Duodenal mucosa (tissue), 2 donors: ENCODE measurements around the gene MAB21L4.

Source experiments
- H3K27ac ChIP-seq: one replicate; pipeline ENCODE4 v1.7.0; 2013; ENCODE audit warnings: low read depth, low read length
- H3K27me3 ChIP-seq, 2 donors: one replicate each; pipeline ENCODE4 v1.7.0; 2013; ENCODE audit warnings: low read length in 2 of 2, control low read depth in 1 of 2; ENCODE audit not compliant: insufficient read depth in 2 of 2, control insufficient read depth in 1 of 2
- H3K36me3 ChIP-seq, 2 donors: one replicate each; pipeline ENCODE4 v1.7.0; 2013; ENCODE audit warnings: low read length in 2 of 2, control low read depth in 1 of 2; ENCODE audit not compliant: insufficient read depth in 2 of 2, control insufficient read depth in 1 of 2
- H3K4me1 ChIP-seq, 2 donors: one replicate each; pipeline ENCODE4 v1.7.0; 2013; ENCODE audit warnings: low read length in 2 of 2, control low read depth in 1 of 2; ENCODE audit not compliant: insufficient read depth in 2 of 2, control insufficient read depth in 1 of 2
- H3K4me3 ChIP-seq, 2 donors: one replicate each; pipeline ENCODE4 v1.7.0; 2013; ENCODE audit warnings: low read length in 2 of 2, low read depth in 1 of 2
- H3K9ac ChIP-seq, 2 donors: one replicate each; pipeline ENCODE4 v1.7.0; 2013; ENCODE audit warnings: low read length in 2 of 2, low read depth in 1 of 2
- H3K9me3 ChIP-seq, 2 donors: one replicate each; pipeline ENCODE4 v1.7.0; 2013; ENCODE audit warnings: low read length in 2 of 2, control low read depth in 1 of 2; ENCODE audit not compliant: control insufficient read depth in 1 of 2

Gene MAB21L4

DNA sequence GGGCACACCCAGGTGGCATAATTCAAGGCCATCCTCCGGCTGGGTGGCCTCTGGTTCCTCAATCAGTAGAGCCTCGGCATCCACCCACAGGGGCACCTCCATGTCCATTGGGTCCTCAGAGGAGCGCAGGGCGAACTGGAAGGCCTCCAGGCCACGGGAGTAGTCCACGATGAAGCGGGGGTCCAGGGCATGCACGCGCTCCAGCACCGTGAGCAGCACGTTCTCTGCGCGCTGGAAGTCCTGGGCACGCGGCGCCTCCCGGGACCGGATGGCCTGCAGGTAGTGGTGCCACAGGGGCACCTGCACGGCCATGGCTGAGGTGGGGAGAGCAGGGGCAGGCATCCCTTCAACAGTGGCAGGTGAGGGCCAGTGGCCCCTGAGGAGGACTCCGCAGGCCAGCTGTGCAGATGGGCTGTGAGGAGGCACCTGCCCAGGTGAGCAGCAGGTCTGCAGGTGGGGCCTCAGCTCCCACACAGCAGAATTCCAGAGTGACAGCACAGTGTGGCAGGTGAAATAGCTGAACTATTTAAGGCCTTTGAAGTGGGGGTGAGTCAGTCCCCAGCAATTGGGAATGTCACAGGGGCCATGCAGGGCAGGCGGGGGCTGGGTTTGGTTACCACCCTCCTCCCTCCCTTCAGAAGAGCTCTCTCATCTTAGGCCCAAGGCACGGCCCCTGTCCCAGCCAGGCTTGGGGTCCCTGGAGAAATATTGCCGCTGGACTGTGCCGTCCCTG lies at the start of gene MAB21L4:
TSS of gene MAB21L4 (minus strand) at position 501 of the 733 bp plus-strand sequence. CDS start at position 342, 159 bp downstream.
- Histone ChIP-seq H3K4me3 (peak within 1 kb of the TSS; percentile 50 to 53), H3K9ac (peak within 1 kb of the TSS in 1 of 2 donors; percentile 26), H3K4me1 (peaks cover 32 to 49% of the 10 kb centered on the region in 2 donors), H3K27ac (no peak within 1 kb of the TSS), H3K9me3 (no peaks in the 10 kb centered on the region), H3K36me3 (no peaks in the 10 kb centered on the region), H3K27me3 (no peaks in the 10 kb centered on the region)

DNA sequence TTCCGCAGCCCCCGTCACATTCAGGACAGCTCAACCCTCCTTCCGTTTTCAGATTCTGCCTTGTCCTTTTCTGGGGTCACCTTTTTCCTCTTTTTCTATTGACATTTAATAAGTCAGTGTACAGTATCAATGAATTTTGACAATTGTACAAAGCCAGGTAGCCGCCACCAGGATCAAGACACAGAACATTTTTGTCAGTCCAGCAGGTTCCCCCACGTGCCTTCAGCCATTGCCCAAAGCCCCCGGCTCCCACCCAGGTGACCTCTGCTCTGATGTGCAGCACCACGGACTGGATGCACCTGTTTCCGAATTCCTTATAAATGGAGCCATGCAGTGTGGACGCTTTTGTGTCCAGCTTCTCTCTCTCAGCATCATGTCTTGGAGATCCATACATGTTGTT lies 40.1 kb upstream of the MAB21L4 start:
- Histone ChIP-seq H3K4me3 (no peak overlapping the region), H3K9me3 (no peaks in the 10 kb centered on the region), H3K36me3 (no peaks in the 10 kb centered on the region), H3K27ac (no peak overlapping the region), H3K9ac (no peak overlapping the region), H3K27me3 (no peaks in the 10 kb centered on the region), H3K4me1 (no peaks in the 10 kb centered on the region)

DNA sequence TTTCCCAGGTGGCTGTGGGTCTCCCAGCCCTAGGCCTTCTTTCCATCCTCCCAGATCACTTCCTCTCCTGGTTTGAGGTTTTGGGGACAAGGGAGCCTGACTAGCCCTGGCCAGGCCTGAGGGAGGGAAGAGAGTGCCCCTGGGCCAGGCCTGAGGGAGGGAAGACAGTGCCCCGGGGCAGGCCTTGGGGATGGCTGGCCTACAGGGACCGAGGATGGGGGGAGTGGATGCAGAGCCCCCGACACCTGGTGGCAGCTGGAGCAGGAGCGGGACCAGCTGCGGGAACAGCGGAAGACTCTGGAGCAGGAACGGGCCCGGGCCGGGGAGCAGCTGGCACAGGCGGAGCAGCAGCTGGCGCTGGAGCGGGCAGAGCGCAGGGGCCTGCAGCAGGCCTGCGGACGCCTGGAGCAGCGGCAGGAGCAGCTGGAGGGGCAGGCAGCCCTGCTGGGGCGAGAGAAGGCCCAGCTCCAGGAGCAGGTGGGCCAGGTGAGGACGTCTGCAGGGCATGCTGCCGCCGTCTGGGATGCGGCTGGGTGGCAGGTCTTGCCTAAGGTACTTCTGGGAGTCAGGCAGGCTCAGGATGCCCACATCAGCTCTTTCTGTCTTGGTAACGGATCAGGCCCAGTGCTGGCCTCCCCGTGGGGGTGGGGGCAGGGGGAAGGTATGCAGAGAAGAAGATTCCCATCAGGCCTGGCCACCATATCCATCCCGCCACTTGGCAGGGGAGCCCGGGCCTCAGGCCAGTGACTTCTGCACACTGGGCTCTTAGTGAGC lies 39.3 kb upstream of the MAB21L4 start:
- Histone ChIP-seq H3K9ac (no peak overlapping the region), H3K4me3 (no peak overlapping the region), H3K9me3 (no peaks in the 10 kb centered on the region), H3K27ac (no peak overlapping the region), H3K36me3 (no peaks in the 10 kb centered on the region), H3K27me3 (no peaks in the 10 kb centered on the region), H3K4me1 (no peaks in the 10 kb centered on the region)

DNA sequence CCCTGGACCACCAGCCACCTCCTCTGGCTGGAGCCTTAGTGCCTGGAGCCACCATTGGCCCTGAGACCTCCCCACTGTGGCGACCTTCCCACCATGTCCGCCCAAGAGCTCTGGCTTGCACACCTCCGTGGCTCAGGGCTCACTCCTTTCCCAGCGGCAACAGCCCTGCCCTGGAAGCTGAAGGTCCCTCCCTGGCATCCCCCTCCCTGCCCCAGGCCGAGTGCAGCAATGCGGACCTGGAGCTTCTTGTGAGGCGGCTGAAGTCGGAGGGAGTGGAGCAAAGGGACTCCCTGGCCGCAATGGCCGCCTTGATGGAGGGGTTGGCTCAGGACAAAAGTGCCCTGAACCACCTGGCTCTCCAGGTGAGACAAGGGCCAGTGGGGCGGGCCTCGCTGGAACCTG lies 38.7 kb upstream of the MAB21L4 start:
- Histone ChIP-seq H3K4me3 (no peak overlapping the region), H3K9me3 (no peaks in the 10 kb centered on the region), H3K36me3 (no peaks in the 10 kb centered on the region), H3K4me1 (no peaks in the 10 kb centered on the region), H3K9ac (no peak overlapping the region), H3K27ac (no peak overlapping the region), H3K27me3 (no peaks in the 10 kb centered on the region)

DNA sequence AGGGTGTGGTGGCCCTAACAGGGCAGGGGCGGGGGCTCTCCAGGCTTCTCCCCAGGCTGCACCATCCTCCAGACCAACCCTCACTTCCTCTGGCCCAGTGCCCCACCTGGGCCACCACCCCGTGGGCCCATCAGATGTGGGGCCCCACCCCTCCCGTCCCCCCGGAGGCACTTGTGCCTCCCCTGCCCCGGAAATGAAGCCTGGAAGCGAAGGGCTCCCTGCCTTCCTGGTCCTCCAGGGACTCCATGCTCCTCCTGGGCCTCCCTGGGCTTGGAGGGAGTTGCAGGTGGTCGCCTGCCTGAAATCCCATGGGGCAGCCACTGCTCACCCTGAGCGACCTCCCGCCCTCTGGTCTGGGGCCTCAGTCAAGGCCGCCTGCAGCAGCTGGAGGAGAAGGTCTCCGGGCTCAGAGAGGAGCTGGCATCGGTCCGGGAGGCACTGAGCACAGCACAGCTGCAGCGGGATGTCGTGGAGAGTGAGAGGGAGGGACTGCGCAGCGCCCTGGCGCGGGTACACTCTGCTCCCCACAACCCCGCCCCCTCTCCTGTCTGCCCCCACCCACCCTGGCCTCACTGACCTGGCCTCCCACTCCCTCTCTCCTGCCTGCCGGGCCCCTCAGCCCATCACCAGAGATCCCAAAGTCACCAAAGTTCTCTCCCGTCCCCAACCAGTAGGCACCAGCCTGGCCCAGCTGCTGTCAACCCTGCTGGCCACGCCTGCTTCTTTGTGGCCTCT lies 38.2 kb upstream of the MAB21L4 start:
- Histone ChIP-seq H3K9me3 (no peaks in the 10 kb centered on the region), H3K36me3 (no peaks in the 10 kb centered on the region), H3K9ac (no peak overlapping the region), H3K27me3 (no peaks in the 10 kb centered on the region), H3K27ac (no peak overlapping the region), H3K4me1 (no peaks in the 10 kb centered on the region), H3K4me3 (no peak overlapping the region)

DNA sequence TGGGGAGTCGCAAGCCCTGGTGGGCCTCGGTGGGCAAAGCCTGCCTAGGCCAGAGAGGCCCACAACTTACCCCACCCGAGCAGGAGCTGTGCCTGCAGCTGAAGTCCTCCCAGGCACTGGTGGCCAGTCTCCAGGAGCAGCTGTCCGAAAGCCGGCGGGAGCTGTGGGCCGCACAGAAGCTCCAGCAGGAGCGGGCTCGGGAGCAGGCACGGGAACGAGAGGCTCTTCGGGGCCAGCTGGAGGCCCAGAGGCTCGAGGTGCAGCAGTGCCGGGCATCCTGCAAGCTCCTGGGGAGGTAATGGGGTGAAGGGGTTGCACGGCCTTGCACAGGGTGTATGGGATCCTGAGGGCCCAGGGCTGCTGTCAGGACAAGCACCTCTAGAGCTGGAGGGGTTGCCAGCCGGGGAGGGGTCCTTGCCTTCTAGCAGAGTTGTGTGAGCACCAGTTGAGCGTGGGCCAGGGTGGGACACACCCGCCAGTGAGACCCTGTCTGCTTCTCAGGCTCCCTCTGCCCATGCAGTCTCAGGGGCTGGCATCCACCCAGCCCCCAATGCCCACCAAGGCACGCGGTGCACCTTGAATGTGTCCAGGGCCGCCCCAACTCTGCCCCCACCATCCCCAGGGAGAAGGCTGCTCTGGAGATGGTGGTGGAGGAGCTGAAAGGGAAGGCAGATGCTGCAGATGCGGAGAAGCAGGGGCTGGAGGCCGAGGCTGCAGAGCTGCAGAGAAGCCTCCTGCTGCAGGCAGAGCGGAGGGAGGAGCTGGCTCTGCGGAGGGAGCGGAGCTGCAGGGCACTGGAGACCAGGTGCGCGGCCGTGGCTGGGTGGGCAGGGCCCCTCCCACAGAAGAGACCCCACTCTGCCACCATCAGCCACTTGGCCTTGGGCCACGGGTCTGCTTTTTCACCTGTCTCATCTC lies 37.4 kb upstream of the MAB21L4 start:
- Histone ChIP-seq H3K27me3 (no peaks in the 10 kb centered on the region), H3K9me3 (no peaks in the 10 kb centered on the region), H3K9ac (no peak overlapping the region), H3K27ac (no peak overlapping the region), H3K4me1 (no peaks in the 10 kb centered on the region), H3K4me3 (peak overlapping the region in 1 of 2 donors; percentile 10), H3K36me3 (no peaks in the 10 kb centered on the region)

DNA sequence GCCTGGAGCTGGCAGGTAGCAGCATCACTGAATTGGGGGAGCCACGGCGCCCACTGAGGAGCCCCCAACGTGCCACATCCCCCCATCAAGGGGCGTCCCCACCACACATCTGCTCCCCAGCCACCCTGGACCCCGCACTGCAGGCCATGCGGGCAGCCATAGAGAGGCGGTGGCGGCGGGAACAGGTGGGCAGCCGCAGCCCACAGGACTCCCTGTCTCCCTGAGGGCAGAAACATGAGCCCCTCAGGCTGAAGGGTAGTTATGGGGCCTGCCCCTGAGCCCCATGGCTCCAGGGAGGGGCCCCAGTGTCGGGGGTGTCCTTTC lies 36.7 kb upstream of the MAB21L4 start:
- no peak overlapping the region for H3K27ac ChIP-seq
- no peak overlapping the region for H3K4me3 ChIP-seq
- no peaks in the 10 kb centered on the region for H3K9me3 ChIP-seq
- H3K4me1 ChIP-seq, result no peaks in the 10 kb centered on the region
- H3K9ac ChIP-seq, result no peak overlapping the region
- H3K36me3 ChIP-seq, result no peaks in the 10 kb centered on the region
- H3K27me3 ChIP-seq, result no peaks in the 10 kb centered on the region

DNA sequence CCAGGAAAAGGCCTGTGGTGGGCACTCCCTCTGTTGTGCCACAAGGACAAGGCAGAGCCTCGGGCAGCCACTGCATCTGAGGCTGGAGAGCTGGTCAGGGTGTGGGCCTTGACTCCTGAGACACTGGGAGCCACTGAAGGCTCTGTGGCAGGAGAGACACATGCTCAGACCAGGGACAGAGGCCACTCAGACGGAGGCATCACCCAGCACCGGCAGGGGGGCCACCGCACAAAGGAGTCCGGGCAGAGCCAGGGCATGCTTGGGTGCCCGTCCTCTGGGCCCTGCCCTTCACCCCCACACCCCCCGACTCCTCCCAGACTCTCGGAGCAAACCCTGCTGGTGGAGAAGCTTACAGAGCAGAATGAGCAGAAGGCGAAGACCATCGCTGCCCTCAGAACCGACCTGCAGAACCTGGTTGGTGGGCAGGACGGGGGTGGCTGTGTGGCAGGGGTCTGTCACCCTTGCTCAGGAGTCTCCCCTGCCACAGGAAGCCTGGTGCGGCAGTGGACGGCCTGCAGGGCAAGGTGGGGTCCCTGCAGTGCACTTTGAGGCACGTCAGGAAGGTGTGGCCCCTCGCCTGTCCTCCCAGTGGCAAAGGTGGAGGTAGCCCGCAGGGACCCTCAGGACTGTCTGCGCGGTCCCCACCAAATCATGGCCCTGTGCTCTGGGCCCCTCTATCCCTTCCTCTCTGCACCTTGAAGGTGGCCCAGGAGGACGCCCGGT lies 36.2 kb upstream of the MAB21L4 start:
- Histone ChIP-seq H3K27ac (no peak overlapping the region), H3K4me3 (no peak overlapping the region), H3K9me3 (no peaks in the 10 kb centered on the region), H3K9ac (no peak overlapping the region), H3K27me3 (no peaks in the 10 kb centered on the region), H3K4me1 (no peaks in the 10 kb centered on the region), H3K36me3 (no peaks in the 10 kb centered on the region)

DNA sequence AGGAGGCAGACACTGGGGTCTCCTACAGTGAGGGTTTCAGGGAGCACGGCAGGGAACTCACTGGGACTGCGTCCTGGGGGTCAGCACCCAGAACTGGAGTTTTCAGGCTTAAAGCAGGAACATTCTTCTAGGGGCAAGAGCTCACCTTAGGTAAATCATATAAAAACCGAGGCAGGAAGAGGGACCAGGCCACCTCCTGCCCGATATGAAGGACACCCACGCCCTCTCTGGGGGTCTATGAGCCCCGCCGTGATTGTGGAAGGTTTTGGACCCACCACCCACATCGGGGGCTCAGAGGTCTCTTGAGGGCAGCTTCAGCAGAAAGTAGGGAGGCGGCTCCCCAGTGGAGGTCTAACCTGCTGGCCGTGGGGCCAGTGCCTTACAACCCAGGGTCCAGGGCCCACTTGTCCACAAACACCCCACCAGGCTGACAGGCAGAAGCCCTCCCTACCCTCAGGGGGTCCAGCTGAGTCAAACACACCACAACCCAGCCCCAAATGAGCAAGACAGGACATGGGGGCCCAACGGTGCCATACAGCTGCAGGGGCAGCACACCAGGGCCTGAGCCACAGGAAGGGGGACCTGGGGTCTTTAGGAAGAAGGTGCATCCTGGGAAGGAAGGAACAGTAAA lies 35.5 kb upstream of the MAB21L4 start:
- no peak overlapping the region for H3K9ac ChIP-seq

More for the DNA sequence above, 35.5 kb upstream of the MAB21L4 start:
- Histone ChIP-seq H3K36me3 (no peaks in the 10 kb centered on the region), H3K27ac (no peak overlapping the region), H3K9me3 (no peaks in the 10 kb centered on the region), H3K4me3 (no peak overlapping the region), H3K27me3 (no peaks in the 10 kb centered on the region), H3K4me1 (no peaks in the 10 kb centered on the region)
